ENCODE measurements around the gene LIPG. TPM values are rescaled to one million over a fixed set of nuclear protein-coding genes. Genes with fewer than 3 reads are reported as not detected.

Gene LIPG
- total RNA-seq, 1 donor from 2014 or later, result 1.7 TPM

Other genes with a start within 250 kb of the LIPG start
- 47.1 TPM for gene DYM, start 101.4 kb upstream of the LIPG start, total RNA-seq
- gene C18orf32, start 74.8 kb upstream of the LIPG start, total RNA-seq, result 65.2 TPM
- gene RPL17, start 69.6 kb upstream of the LIPG start, total RNA-seq, result 615 TPM

Data from cardiac septum (tissue), 1 donor.